Measurements from ENCODE around the gene TIAM2. TPM values are rescaled to one million over a fixed set of nuclear protein-coding genes. Genes with fewer than 3 reads are reported as not detected.

TIAM2 gene
- total RNA-seq, result 11.8 and 16.9 TPM in 2 replicates
- 5.5 and 11.8 TPM in 2 replicates for polyA plus RNA-seq

GRCh38 chr6:154995254-154996015 lies at the start of gene TIAM2:
TIAM2 (plus strand) TSS chr6:154995315; CDS start chr6:155129224, 133,909 bp downstream.
- Histone ChIP-seq H3K9me2 (replicated peaks; ENCODE audit: insufficient read depth) (no peaks in the 10 kb centered on the region), H3K79me2 (peaks cover 3% of the 10 kb centered on the region), H2AFZ (peak within 1 kb of the TSS; percentile 81), H3K4me2 (peak within 1 kb of the TSS; percentile 89), H3K4me1 (ENCODE audit: insufficient read depth) (peaks cover 12% of the 10 kb centered on the region), H3K27ac (peak within 1 kb of the TSS; percentile 10), H3K27me3 (no peaks in the 10 kb centered on the region), H3K36me3 (replicated peaks; ENCODE audit: insufficient read depth, low read depth) (no peaks in the 10 kb centered on the region), H3K9me3 (ENCODE audit: low read depth) (no peaks in the 10 kb centered on the region), H3K4me3 (peak within 1 kb of the TSS; percentile 98), H4K20me1 (ENCODE audit: insufficient read depth, poor library complexity, severe bottlenecking) (no peaks in the 10 kb centered on the region)
- under 1% methylated on average over 48 of the region's 102 CpGs for WGBS (ENCODE audit: low lambda C conversion rate, missing lambda C conversion rate)
- TF ChIP-seq CTCF (IDR thresholded peaks at IDR 0.05; ENCODE audit: poor library complexity) (peak; percentile 16), EZH2phosphoT487 (IDR thresholded peaks at IDR 0.05; ENCODE audit: low read depth, severe bottlenecking, unreplicated experiment) (no peak), EZH2 (IDR thresholded peaks at IDR 0.05; ENCODE audit: borderline replicate concordance) (no peak)
- peak; percentile 68 for DNase-seq (ENCODE audit: low spot score)

DNA sequence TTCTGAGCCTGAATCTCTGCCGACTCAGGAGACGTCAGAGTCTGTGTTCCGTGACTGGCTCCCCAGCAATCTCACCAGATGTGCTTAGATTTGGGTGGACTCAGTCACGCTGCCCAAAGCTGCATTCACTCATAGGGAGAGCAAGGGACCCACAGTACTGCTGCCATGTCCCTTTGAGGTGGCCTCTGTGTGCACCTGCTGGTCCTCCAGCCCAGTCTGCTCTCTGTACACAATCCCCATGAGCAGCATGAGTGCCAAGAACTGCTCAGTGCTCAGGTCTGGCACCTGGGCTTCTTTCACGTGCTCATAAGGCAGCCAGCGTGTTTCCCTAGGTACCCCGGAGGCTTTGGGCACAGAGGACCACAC lies 44.2 kb upstream of the TIAM2 start:
- no peak overlapping the region for H3K4me2 ChIP-seq
- H3K9me3 ChIP-seq (ENCODE audit: low read depth), result no peaks in the 10 kb centered on the region
- no peaks in the 10 kb centered on the region for H3K36me3 ChIP-seq (replicated peaks; ENCODE audit: insufficient read depth, low read depth)
- no peaks in the 10 kb centered on the region for H3K9me2 ChIP-seq (replicated peaks; ENCODE audit: insufficient read depth)
- no peak for TF ChIP-seq EZH2phosphoT487 (IDR thresholded peaks at IDR 0.05; ENCODE audit: low read depth, severe bottlenecking, unreplicated experiment)
- no peak for TF ChIP-seq EZH2 (IDR thresholded peaks at IDR 0.05; ENCODE audit: borderline replicate concordance)
- TF ChIP-seq CTCF (IDR thresholded peaks at IDR 0.05; ENCODE audit: poor library complexity), result no peak
- no peak overlapping the region for H3K4me3 ChIP-seq
- DNase-seq (ENCODE audit: low spot score), result no peak
- H2AFZ ChIP-seq, result no peak overlapping the region
- no peaks in the 10 kb centered on the region for H3K4me1 ChIP-seq (ENCODE audit: insufficient read depth)
- 98% methylated on average over 7 of the region's 7 CpGs for WGBS (ENCODE audit: low lambda C conversion rate, missing lambda C conversion rate)
- H4K20me1 ChIP-seq (ENCODE audit: insufficient read depth, poor library complexity, severe bottlenecking), result no peaks in the 10 kb centered on the region
- H3K27me3 ChIP-seq, result no peaks in the 10 kb centered on the region
- no peak overlapping the region for H3K27ac ChIP-seq
- no peaks in the 10 kb centered on the region for H3K79me2 ChIP-seq

DNA sequence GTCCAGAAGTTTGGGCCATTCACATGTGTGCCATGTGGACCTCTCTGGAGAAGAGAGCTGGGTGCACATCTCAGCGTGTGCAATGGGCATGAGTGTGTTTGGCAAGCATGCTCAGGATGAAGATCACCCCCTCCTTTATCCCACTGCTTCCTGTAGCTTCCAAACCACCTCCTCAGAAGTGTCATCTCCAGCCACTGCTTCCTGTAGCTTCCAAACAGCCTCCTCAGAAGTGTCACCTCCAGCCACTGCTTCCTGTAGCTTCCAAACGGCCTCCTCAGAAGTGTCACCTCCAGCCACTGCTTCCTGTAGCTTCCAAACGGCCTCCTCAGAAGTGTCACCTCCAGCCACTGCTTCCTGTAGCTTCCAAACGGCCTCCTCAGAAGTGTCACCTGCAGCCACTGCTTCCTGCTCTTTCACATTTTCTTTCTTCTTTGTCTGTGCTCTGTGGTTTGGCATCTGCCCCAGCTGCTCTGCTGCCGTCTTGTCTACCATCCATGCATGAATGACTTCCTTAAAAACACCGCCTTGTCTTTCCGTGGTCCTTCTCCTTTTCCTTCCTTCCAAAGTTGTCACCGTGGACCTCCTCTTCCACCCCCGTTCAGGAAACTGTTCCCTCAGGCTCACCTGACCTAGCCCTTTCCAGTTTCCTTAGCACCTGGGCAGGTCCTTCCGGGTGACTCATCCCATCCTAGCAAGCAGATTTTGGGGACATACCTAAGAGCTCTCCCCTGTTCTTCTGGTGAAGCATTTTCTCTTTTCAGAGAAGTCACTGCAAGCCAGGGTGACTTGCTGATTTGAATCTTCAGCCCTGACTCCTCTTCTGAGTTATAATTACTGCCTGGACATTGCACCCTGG lies 43.5 kb upstream of the TIAM2 start:
- DNase-seq (ENCODE audit: low spot score), result no peak
- TF ChIP-seq EZH2 (IDR thresholded peaks at IDR 0.05; ENCODE audit: borderline replicate concordance) (no peak), EZH2phosphoT487 (IDR thresholded peaks at IDR 0.05; ENCODE audit: low read depth, severe bottlenecking, unreplicated experiment) (no peak), CTCF (IDR thresholded peaks at IDR 0.05; ENCODE audit: poor library complexity) (no peak)
- H3K27me3 ChIP-seq, result no peaks in the 10 kb centered on the region
- H3K36me3 ChIP-seq (replicated peaks; ENCODE audit: insufficient read depth, low read depth), result no peaks in the 10 kb centered on the region
- no peak overlapping the region for H3K4me3 ChIP-seq
- H3K27ac ChIP-seq, result no peak overlapping the region
- H3K9me2 ChIP-seq (replicated peaks; ENCODE audit: insufficient read depth), result no peaks in the 10 kb centered on the region
- no peaks in the 10 kb centered on the region for H3K79me2 ChIP-seq
- H3K4me1 ChIP-seq (ENCODE audit: insufficient read depth), result no peaks in the 10 kb centered on the region
- H3K4me2 ChIP-seq, result no peak overlapping the region
- H4K20me1 ChIP-seq (ENCODE audit: insufficient read depth, poor library complexity, severe bottlenecking), result no peaks in the 10 kb centered on the region
- H2AFZ ChIP-seq, result no peak overlapping the region
- 85% methylated on average over 10 of the region's 10 CpGs for WGBS (ENCODE audit: low lambda C conversion rate, missing lambda C conversion rate)
- H3K9me3 ChIP-seq (ENCODE audit: low read depth), result no peaks in the 10 kb centered on the region

Data from hepatocyte (in vitro differentiated cells).